ENCODE results near the gene ARPC2.

Gene ARPC2

DNA sequence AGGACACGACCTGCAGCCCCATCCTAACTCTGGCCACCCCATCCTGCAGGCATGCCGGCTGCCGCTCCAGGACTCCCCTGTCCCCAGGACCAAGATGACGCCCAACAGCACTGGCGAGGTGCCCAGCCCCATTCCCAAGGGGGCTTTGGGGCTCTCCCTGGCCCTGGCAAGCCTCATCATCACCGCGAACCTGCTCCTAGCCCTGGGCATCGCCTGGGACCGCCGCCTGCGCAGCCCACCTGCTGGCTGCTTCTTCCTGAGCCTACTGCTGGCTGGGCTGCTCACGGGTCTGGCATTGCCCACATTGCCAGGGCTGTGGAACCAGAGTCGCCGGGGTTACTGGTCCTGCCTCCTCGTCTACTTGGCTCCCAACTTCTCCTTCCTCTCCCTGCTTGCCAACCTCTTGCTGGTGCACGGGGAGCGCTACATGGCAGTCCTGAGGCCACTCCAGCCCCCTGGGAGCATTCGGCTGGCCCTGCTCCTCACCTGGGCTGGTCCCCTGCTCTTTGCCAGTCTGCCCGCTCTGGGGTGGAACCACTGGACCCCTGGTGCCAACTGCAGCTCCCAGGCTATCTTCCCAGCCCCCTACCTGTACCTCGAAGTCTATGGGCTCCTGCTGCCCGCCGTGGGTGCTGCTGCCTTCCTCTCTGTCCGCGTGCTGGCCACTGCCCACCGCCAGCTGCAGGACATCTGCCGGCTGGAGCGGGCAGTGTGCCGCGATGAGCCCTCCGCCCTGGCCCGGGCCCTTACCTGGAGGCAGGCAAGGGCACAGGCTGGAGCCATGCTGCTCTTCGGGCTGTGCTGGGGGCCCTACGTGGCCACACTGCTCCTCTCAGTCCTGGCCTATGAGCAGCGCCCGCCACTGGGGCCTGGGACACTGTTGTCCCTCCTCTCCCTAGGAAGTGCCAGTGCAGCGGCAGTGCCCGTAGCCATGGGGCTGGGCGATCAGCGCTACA is 45.9 kb downstream of the ARPC2 start:
- peaks cover 96% of the 10 kb centered on the region for H3K4me1 Mint-ChIP-seq (ENCODE audit: low read depth)
- no peaks in the 10 kb centered on the region for H3K9me3 Mint-ChIP-seq
- intact Hi-C loops (cut with micrococcal nuclease), result no loop called here
- H3K27ac Mint-ChIP-seq, result peak overlapping the region; percentile 77
- H3K36me3 Mint-ChIP-seq (ENCODE audit: low read depth), result peaks cover 55% of the 10 kb centered on the region
- no peaks in the 10 kb centered on the region for H3K27me3 Mint-ChIP-seq
- peak overlapping the region; percentile 4 for H3K4me3 Mint-ChIP-seq

- Mint-ChIP-seq H3K4me1 (ENCODE audit: low read depth) (peaks cover 90% of the 10 kb centered on the region), H3K9me3 (no peaks in the 10 kb centered on the region), H3K4me3 (no peak overlapping the region), H3K27ac (peak overlapping the region; percentile 77), H3K36me3 (ENCODE audit: low read depth) (peaks cover 60% of the 10 kb centered on the region), H3K27me3 (no peaks in the 10 kb centered on the region)
- intact Hi-C loops (cut with micrococcal nuclease), result no loop called here
Observed at GRCh38 chr2:218263817-218264641, 47.0 kb downstream of the ARPC2 start.

- intact Hi-C loops (cut with micrococcal nuclease), result no loop called here
- peaks cover 88% of the 10 kb centered on the region for H3K4me1 Mint-ChIP-seq (ENCODE audit: low read depth)
- H3K9me3 Mint-ChIP-seq, result no peaks in the 10 kb centered on the region
- H3K36me3 Mint-ChIP-seq (ENCODE audit: low read depth), result peaks cover 69% of the 10 kb centered on the region
- H3K27ac Mint-ChIP-seq, result peak overlapping the region; percentile 77
- no peak overlapping the region for H3K4me3 Mint-ChIP-seq
- no peaks in the 10 kb centered on the region for H3K27me3 Mint-ChIP-seq
Observed at GRCh38 chr2:218264773-218265561, 48.0 kb downstream of the ARPC2 start.

GRCh38 chr2:218265626-218266025 is 48.6 kb downstream of the ARPC2 start:
- peaks cover 82% of the 10 kb centered on the region for H3K4me1 Mint-ChIP-seq (ENCODE audit: low read depth)
- intact Hi-C loops (cut with micrococcal nuclease), result no loop called here
- no peaks in the 10 kb centered on the region for H3K27me3 Mint-ChIP-seq
- H3K4me3 Mint-ChIP-seq, result no peak overlapping the region
- peaks cover 76% of the 10 kb centered on the region for H3K36me3 Mint-ChIP-seq (ENCODE audit: low read depth)
- H3K27ac Mint-ChIP-seq, result peak overlapping the region; percentile 77
- no peaks in the 10 kb centered on the region for H3K9me3 Mint-ChIP-seq

- intact Hi-C loops (cut with micrococcal nuclease), result no loop called here
- Mint-ChIP-seq H3K4me1 (ENCODE audit: low read depth) (peaks cover 82% of the 10 kb centered on the region), H3K9me3 (no peaks in the 10 kb centered on the region), H3K4me3 (no peak overlapping the region), H3K36me3 (ENCODE audit: low read depth) (peaks cover 78% of the 10 kb centered on the region), H3K27ac (peak overlapping the region; percentile 77), H3K27me3 (no peaks in the 10 kb centered on the region)
Observed at GRCh38 chr2:218266316-218266979, 49.5 kb downstream of the ARPC2 start.

- Mint-ChIP-seq H3K4me1 (ENCODE audit: low read depth) (peaks cover 82% of the 10 kb centered on the region), H3K27ac (no peak overlapping the region), H3K36me3 (ENCODE audit: low read depth) (peaks cover 86% of the 10 kb centered on the region), H3K27me3 (no peaks in the 10 kb centered on the region), H3K4me3 (no peak overlapping the region), H3K9me3 (no peaks in the 10 kb centered on the region)
- intact Hi-C loops (cut with micrococcal nuclease), result no loop called here
Observed at GRCh38 chr2:218267259-218267658, 50.3 kb downstream of the ARPC2 start.

GRCh38 chr2:218269900-218270720 is 53.1 kb downstream of the ARPC2 start, which contains the start of the genes AAMP and PNKD:
TSS of gene AAMP (minus strand) at chr2:218270137. CDS start at chr2:218270086, 51 bp downstream.
TSS of gene PNKD (plus strand) at chr2:218270519. CDS start at chr2:218270536, 17 bp downstream.
- intact Hi-C loops (cut with micrococcal nuclease), result loop anchor here (1.0 to 5.0 kb wide), 2 partner anchors 129 to 297 kb away; partner anchors contain the start of genes CNOT9, CTDSP1 and USP37
- H3K36me3 Mint-ChIP-seq (ENCODE audit: low read depth), result peaks cover 88% of the 10 kb centered on the region

GRCh38 chr2:218270721-218271486 is 53.9 kb downstream of the ARPC2 start:
- intact Hi-C loops (cut with micrococcal nuclease), result loop anchor here (1.0 to 5.0 kb wide), 2 partner anchors 128 to 296 kb away; partner anchors contain the start of genes CNOT9, CTDSP1 and USP37
- Mint-ChIP-seq H3K27ac (peak overlapping the region; percentile 89), H3K9me3 (no peaks in the 10 kb centered on the region), H3K27me3 (no peaks in the 10 kb centered on the region), H3K4me3 (peak overlapping the region; percentile 85), H3K36me3 (ENCODE audit: low read depth) (peaks cover 88% of the 10 kb centered on the region), H3K4me1 (ENCODE audit: low read depth) (peaks cover 69% of the 10 kb centered on the region)

More at GRCh38 chr2:218269900-218270720, 53.1 kb downstream of the ARPC2 start, which contains the start of the genes AAMP and PNKD:
- Mint-ChIP-seq H3K9me3 (no peaks in the 10 kb centered on the region), H3K27ac (peak within 1 kb of the TSS; percentile 89), H3K4me3 (peak within 1 kb of the TSS; percentile 85), H3K27me3 (no peaks in the 10 kb centered on the region), H3K4me1 (ENCODE audit: low read depth) (peaks cover 69% of the 10 kb centered on the region)

DNA sequence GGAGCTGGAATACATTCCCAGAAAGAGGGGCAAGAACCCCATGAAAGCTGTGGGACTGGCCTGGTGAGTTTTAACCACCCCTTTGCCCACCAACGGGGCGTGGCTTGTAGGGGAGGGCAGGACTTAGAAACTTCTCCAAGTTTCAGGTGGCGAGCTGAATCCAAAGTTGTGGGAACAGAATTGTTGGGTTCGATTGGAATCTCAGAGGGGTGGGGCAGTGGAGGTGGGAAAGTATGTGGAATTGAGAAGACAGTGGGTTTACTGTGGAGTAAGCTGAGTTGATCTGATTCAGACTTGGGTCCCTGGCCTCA is 54.5 kb downstream of the ARPC2 start:
- H3K4me3 Mint-ChIP-seq, result peak overlapping the region; percentile 85
- peaks cover 88% of the 10 kb centered on the region for H3K36me3 Mint-ChIP-seq (ENCODE audit: low read depth)
- no peaks in the 10 kb centered on the region for H3K9me3 Mint-ChIP-seq
- no peaks in the 10 kb centered on the region for H3K27me3 Mint-ChIP-seq
- H3K4me1 Mint-ChIP-seq (ENCODE audit: low read depth), result peaks cover 69% of the 10 kb centered on the region
- peak overlapping the region; percentile 89 for H3K27ac Mint-ChIP-seq
- intact Hi-C loops (cut with micrococcal nuclease), result loop anchor here (5.0 kb wide), 1 partner anchor 296 kb away; the partner anchor contains the start of genes CNOT9 and USP37

GRCh38 chr2:218271865-218272530 is 55.0 kb downstream of the ARPC2 start:
- Mint-ChIP-seq H3K27ac (peak overlapping the region; percentile 89), H3K9me3 (no peaks in the 10 kb centered on the region), H3K36me3 (ENCODE audit: low read depth) (peaks cover 88% of the 10 kb centered on the region), H3K4me3 (no peak overlapping the region), H3K27me3 (no peaks in the 10 kb centered on the region), H3K4me1 (ENCODE audit: low read depth) (peaks cover 69% of the 10 kb centered on the region)
- intact Hi-C loops (cut with micrococcal nuclease), result loop anchor here (2.0 to 5.0 kb wide), 2 partner anchors 15 to 295 kb away; partner anchors contain the start of genes CNOT9 and USP37

DNA sequence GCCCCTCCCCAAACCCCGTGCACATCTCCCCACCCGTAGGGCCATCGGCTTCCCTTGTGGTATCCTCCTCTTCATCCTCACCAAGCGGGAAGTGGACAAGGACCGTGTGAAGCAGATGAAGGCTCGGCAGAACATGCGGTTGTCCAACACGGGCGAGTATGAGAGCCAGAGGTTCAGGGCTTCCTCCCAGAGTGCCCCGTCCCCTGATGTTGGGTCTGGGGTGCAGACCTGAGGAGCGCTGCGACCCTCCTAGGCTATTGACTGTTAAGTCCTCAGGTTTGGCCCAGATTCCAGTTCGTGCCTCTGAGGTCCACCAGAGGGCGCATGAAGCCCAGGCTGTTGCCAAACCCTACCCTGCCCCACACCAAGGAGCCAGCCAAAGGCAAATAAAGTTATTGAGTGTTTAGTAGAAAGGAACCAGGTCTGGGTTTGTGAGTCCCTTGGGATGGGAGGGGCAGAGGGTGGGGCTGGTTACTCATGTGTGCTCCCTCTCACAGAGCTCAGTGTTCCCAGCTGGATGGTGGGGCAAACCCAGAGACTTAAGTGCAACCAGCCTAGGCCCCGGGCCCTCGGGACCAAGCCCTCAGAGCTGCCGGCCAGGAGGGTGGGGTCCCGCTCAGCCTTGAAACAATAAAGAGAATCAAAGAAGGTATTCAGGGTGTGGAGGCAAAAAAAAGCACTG is 55.7 kb downstream of the ARPC2 start:
- peaks cover 69% of the 10 kb centered on the region for H3K4me1 Mint-ChIP-seq (ENCODE audit: low read depth)
- intact Hi-C loops (cut with micrococcal nuclease), result loop anchor here (2.0 to 5.0 kb wide), 2 partner anchors 14 to 295 kb away; partner anchors contain the start of genes CNOT9 and USP37

More for the DNA sequence above, 55.7 kb downstream of the ARPC2 start:
- no peaks in the 10 kb centered on the region for H3K27me3 Mint-ChIP-seq
- no peak overlapping the region for H3K4me3 Mint-ChIP-seq
- peak overlapping the region; percentile 89 for H3K27ac Mint-ChIP-seq
- H3K36me3 Mint-ChIP-seq (ENCODE audit: low read depth), result peaks cover 88% of the 10 kb centered on the region
- no peaks in the 10 kb centered on the region for H3K9me3 Mint-ChIP-seq

All from dendritic cell treated with granulocyte-macrophage colony-stimulating factor and Interleukin-4, amounts not matched to agents 40 ng/mL and 50 ng/mL, for 4 days (primary cell).